GM18873 (cell line): ENCODE measurements around the gene KRTAP10-12.

ENCODE experiments used
- ATAC-seq: cut with Tn5 transposase; IDR thresholded peaks from one replicate; pipeline ENCODE4 v1.9.1; 2021; ENCODE audit warnings: mild to moderate bottlenecking, moderate library complexity, moderate number of reproducible peaks; ENCODE audit not compliant: unreplicated experiment, low FRiP score

The KRTAP10-12 gene

DNA sequence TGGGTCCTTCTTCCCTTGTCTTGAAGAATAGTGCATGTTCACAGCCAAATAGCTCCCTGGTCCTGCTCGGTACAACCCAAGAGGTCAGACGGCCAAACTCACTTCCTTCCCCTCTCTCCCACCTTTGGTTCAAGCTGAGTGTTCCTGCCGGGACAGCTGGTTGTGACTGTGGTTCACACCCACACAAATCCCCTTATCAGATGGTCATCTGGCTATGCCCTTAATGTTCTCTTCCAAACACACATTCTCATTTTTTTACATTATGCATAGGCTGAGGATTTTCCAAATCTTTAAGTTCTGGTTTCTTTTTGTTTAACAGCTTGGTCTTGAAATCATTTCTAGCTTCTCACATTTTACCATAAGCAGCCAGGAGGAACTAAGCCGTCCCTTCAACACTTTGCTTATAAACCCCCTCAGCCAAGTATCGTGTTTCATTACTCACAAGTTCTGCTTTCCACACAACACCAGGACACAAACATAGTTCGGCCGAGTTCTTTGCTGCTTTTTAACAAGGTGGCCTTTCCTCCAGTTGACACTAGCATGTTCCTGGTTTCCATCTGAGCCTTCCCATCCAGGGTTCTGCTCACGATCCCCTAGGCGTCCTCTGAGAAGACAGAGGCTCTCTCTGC, 34.1 kb downstream of the KRTAP10-12 start:
- ATAC-seq: no peak

DNA sequence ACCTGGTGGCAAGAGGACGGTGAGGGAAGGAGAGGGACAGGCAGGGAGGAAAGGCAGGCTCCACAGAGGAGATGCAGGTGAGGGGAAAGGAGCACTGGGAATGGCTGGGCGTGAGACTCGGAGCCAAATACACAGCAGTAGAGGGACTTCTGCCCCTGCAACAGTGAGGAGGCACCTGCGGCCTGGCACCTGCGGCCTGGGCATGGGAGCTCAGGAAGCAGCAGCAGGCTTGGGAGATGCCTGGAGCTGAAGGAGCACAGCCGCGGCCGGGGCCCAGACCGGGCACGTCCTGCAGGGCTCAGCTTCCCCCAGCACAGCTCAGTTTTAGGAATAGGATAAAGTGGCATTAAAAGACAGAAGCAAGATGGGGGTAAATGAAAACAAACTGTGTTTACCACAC, 35.3 kb downstream of the KRTAP10-12 start:
- no peak for ATAC-seq

DNA sequence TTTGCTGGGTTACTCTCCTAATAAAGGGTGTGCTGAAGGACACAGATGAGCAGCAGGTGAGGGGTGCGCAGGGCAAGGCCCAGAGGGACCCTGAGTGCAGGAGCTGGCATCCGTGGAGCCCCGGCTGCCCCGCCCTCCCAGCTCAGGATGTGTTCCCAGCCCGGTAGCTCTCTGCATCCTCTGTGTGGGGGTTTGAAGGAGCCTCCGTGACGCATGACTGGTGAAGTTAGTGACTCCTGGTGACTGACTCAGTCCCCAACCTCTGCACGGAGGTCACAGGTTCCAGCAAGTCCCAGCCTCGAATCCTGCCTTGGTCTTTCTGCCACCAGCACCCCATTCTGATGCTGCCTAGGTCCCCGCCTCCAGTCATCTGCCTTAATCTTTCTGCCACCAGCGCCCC, 36.0 kb downstream of the KRTAP10-12 start:
- ATAC-seq: no peak

DNA sequence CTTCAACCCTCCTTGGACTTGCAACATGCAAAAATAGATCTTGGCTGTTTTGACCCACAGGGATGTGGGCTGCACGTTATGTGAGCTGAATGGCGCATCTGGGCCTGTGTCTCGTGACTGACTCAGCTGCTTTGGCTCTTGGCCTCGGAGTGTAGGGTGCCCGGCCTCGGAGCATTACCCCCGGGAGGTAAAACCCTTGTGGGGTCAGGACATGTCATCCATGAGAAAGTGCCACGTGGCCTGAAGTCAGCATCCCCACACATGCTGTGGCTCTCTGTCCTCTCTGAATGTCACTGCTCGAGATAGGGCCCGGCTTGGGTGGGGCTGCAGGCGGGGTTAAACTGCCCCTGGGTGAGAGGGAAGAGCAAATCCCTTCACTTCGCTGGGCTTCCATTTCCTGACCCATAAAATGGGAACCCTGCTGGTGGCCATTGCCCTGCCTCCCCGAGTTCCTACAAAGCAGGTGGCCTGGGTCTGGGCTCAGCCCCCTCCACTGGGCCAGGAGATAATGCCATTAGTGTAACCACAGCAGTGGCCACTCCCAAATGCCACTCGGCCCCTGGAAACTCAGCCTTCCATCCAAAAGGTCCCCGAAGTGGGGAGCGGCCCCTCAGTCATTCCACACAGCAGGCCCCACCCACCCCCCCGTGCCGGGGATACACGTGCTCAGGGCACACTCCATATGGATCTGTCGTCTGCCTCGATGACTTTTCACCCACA, 37.2 kb downstream of the KRTAP10-12 start:
- no peak for ATAC-seq

DNA sequence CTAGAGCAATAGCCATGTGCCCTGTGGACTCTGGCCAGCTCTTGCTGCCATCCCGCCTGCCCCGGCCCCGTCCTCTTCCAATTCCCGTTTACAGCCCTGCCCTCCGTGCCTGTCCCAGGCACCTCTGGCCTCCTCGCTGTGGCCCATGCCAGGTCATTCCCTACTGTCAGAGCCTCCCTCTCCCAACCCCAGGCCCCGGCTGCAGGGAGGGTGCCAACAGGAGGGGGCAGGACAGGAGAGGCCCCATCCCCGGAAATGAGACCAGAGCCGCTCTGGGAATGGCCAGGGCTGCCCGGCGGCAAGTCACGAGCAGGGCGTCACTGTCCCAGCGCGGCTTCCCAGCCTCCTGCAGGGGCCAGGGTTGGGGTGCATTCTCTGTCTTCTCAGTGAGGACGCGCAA, 37.9 kb downstream of the KRTAP10-12 start:
- no peak for ATAC-seq

DNA sequence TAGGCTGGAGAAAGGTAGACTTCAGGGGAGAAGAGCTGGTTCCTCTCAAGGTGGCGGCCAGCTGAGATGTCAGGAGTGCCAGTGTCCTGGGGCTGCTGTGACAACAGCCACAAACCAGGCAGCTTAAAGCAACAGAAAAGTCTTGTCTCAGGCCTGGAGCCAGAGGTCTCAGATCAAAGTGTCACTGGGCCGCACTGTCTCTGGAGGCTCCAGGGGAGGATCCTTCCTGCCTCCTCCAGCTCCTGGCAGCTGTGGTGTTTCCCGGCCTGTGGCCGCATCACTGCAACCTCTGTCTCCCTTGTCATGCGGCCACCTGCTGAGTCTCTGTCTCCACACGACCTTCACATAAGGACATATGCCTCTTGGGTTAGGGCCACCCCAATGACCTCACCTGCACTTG, 38.8 kb downstream of the KRTAP10-12 start:
- ATAC-seq: no peak

DNA sequence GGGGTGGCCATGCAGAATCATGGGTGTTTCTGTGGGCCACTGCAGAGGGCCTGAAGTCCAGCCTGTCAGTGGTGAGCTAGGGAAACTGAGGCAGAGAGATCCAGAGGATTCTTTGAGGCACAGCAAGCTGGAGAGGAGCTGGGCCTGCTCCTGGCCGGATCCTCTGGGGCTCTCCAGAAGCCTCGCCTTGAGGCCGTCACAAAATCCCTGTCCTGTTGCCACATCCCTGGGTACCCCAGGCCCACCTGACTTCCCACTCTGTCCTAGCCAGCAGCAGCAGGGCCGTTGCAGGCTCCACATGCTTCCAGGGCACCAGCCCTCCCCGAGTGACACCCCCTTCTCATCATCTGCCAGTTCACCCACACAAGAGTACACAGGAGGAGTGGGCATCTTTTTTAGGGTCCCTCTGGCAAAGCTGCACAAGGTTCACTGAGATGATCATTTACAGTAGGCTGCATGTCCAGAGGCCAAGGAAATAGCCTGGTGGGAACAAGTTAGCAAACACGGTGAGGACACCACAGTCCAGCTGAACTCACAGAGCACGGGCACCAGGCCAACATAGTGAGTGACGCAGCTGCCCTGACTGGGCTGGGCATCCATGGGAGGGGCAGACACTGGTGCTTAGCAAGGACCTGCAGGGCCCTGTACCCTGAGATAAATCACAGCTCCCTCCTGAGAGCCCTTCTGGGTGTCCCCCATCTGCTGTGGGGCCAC, 39.5 kb downstream of the KRTAP10-12 start:
- no peak for ATAC-seq

DNA sequence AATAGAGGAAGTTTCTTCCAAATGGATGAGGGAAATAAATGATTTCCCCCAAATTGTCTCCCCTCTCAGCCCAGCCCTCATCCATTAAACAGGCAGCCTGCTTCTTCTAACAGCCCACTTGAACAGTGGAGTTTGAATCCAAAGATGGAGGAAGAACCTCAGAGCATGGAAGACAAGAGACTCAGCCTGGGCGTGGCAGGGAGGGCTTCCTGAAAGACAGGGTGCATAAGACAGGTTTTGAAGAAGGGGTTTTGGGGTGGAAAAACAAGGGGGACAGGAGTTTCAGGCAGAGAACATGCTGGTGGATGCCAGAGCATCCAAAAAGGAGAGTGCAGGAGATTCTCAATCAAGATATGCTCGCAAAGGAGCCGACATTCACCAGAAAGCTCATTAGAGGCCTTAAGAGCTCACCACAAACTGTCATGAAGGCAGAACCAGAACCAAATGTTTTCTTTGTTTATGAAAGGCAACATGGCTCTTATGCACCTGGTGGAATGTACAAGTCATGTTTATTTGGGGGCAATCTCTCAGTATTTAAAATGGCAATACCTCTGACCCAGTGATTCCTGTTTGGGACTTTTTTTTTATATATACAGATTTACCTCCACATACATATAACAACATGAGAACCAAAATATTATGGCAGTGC, 40.9 kb downstream of the KRTAP10-12 start:
- no peak for ATAC-seq

DNA sequence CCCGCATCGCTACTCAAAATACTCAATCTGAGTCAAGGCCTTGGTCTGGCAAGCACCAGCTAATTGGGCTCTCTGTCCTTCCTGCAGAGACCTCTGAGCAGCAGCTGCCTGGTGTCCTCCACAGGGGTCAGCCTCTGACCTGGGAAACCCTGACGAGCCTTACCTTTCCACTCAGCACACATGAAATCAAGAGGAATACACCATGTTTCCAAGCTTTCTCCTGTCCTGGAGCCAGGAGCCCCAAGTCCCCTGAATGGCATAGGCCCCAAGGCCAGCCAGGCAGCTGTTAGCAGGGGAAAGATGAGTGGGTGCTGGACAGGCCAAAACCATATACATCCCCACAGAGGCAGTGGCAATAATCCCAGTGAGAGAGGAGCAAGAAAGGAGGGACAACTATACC, 41.6 kb downstream of the KRTAP10-12 start:
- ATAC-seq: no peak

DNA sequence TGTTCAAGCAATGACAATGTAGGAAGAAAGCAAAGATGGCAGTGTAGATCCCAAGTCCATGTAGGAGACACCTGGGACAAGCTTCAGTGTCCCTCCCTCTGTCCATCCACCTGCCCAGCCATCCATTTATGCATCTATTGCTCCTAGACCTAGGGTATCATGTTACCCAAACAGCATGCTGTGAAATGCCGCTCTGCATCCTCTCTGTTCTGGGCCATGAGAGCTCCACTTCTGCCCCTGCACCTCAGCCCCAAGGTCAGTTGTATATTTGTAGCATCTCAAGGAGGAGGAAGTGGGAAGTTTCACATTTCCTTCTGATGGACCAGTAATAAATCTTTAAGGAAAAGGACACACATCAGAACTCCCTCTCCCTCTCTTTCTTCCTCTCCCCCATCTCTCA, 42.3 kb downstream of the KRTAP10-12 start:
- ATAC-seq: no peak

DNA sequence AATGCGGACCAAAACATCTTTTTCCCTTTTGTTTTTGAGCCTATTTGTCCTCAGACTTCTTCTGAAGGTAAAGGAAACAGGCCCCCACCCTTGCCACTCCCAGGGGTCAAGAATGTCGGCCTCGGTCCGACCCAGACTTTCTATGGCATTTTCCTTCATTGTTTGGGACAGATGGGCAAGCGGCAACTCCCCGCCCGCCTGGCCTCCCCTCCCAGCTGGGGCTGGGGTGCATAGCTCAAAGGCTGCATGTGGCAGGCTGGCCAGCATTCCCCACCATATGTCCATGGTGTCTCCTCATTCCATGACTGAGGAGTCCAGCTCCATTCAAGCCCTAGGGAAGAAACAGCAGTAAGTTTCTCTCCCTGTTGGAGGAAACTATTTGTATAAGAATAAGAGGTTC, 43.8 kb downstream of the KRTAP10-12 start:
- no peak for ATAC-seq

DNA sequence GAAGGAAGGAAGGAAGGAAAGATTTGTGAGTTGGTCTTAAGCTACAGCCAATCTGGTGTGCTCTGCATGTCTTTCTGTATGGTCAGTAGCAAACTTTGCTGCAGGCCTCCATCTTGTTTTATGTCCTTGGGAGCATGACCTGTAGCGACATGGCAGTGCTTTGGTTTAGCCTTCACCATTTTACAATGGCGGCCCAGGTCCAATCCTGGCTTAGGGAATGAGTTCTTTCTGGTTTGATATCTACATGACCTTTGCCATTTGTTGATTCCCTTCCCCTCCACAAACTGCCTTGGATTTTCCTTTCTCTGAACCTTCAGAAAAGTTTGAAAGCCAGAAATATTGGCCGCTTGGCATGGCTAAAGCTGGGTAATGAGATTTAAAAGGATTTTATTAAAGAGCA, 44.9 kb downstream of the KRTAP10-12 start:
- ATAC-seq: no peak

DNA sequence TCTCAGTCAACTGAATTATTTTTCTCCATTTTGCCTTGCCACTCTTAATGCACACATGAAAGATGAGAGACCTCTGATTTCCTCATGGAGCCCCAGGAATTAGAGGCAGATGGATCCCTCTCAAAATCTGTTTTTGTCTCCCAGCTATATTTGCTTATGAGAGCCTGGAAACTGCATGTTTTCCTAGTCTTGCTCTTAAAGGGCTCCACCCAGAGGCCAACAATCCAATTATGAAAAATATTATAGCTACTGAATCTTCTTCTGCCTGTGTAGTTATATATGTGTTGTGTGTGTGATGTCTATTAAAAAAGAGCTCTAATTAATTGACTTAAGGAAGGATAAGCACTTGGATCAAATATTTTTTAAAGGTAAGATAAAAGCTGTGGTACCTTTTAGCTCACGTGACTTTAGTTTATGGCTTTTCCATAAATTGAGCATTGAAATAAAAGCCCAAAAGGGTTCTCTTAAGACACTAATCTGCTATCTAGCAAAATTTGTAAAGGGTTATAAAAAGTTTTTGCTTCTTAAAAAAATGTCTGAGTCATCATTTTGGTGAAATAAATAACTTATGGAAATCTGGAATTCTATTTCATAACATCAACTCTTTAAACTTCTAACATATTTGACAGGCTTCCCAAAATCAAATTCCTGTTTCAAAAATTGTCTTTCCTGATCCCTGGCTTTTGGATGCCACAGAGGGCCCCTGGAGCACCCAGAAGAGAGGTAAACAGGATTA, 45.6 kb downstream of the KRTAP10-12 start:
- no peak for ATAC-seq
